PC-3 (cell line): ENCODE results near the gene BICDL2.

Experiments used
- EZH2 ChIP-seq: fragments of 300-600 bp; sonication (generic); IDR thresholded peaks from one replicate; pipeline ENCODE4 v1.6.1; 2017; ENCODE audit warnings: antibody characterized with exemption, mild to moderate bottlenecking, low read length; ENCODE audit not compliant: unreplicated experiment
- EZH2phosphoT487 ChIP-seq: fragments of 300-600 bp; sonication (generic); IDR thresholded peaks from 2 replicates; pipeline ENCODE4 v1.6.1; 2018; ENCODE audit warnings: mild to moderate bottlenecking, antibody characterized with exemption, low read length, borderline replicate concordance
- TF ChIP-seq, protein P1 (sequence below): fragments of 300-600 bp; sonication (generic); conservative IDR thresholded peaks from 2 replicates; pipeline ENCODE4 v1.5.1; 2017; ENCODE audit warnings: antibody characterized with exemption, low read depth, mild to moderate bottlenecking, low read length

DNA sequence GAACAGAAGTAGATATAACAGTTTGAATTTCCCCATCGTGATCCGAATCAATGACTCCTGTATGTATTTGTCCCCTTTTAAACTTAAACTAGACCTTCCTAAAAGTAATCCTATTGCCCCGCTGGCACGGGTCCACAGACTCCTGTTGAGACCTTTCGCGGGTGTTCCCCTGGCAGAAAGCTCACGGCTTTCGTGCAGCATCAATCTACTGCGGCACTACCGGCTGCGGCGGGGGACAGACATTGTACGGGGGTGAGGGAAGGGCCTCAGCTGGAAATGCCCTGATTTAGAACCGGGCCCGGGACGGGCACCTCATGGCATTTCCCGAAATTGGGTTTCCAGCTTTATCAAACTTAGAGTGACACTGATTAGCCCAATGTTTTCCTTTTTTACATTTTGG lies 43.3 kb upstream of the BICDL2 start:
- TF ChIP-seq, protein P1, sequence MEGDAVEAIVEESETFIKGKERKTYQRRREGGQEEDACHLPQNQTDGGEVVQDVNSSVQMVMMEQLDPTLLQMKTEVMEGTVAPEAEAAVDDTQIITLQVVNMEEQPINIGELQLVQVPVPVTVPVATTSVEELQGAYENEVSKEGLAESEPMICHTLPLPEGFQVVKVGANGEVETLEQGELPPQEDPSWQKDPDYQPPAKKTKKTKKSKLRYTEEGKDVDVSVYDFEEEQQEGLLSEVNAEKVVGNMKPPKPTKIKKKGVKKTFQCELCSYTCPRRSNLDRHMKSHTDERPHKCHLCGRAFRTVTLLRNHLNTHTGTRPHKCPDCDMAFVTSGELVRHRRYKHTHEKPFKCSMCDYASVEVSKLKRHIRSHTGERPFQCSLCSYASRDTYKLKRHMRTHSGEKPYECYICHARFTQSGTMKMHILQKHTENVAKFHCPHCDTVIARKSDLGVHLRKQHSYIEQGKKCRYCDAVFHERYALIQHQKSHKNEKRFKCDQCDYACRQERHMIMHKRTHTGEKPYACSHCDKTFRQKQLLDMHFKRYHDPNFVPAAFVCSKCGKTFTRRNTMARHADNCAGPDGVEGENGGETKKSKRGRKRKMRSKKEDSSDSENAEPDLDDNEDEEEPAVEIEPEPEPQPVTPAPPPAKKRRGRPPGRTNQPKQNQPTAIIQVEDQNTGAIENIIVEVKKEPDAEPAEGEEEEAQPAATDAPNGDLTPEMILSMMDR = no peak
- no peak for TF ChIP-seq EZH2
- TF ChIP-seq EZH2phosphoT487 = no peak
